GM23338 (cell line): ENCODE data around the gene STOX2. TPM values are rescaled to one million over a fixed set of nuclear protein-coding genes. Genes with fewer than 3 reads are reported as not detected.
A peak's percentile ranks its signal among the peaks of the same experiment; 100 is the strongest.

Experiments
- ATAC-seq: fragments of 200-7000 bp; cut with Tn5 transposase; 3 replicates; pipeline ENCODE4 v1.9.1; 2020
- DNase-seq: peaks from one replicate; pipeline ENCODE4 v3.0.0-alpha.2; 2015; ENCODE audit warnings: low spot score
- H2AFZ ChIP-seq: fragments of 200-600 bp; sonication (generic); 2 replicates; pipeline ENCODE4 v1.8.0; 2016; ENCODE audit warnings: antibody characterized with exemption, mild to moderate bottlenecking, moderate library complexity
- H3F3A ChIP-seq: fragments of 200-600 bp; sonication (generic); replicated peaks from 2 replicates; pipeline ENCODE4 v1.8.0; 2017; ENCODE audit warnings: antibody characterized with exemption, mixed run types, low read depth
- H3K27ac ChIP-seq: fragments of 200-600 bp; sonication (generic); 2 replicates; pipeline ENCODE4 v1.6.1; 2016; ENCODE audit warnings: low read depth
- H3K27me3 ChIP-seq: fragments of 200-600 bp; sonication (generic); 2 replicates; pipeline ENCODE4 v1.8.0; 2016; ENCODE audit warnings: mild to moderate bottlenecking, mixed run types, moderate library complexity; ENCODE audit not compliant: insufficient read depth
- H3K36me3 ChIP-seq: fragments of 200-600 bp; sonication (generic); 2 replicates; pipeline ENCODE4 v1.8.0; 2016; ENCODE audit warnings: mild to moderate bottlenecking; ENCODE audit not compliant: insufficient read depth
- H3K4me1 ChIP-seq: fragments of 200-600 bp; sonication (generic); 2 replicates; pipeline ENCODE4 v1.8.0; 2016; ENCODE audit warnings: mild to moderate bottlenecking, moderate library complexity; ENCODE audit not compliant: insufficient read depth
- H3K4me2 ChIP-seq: fragments of 200-600 bp; sonication (generic); 2 replicates; pipeline ENCODE4 v1.7.1; 2017; ENCODE audit warnings: mixed run types
- H3K4me3 ChIP-seq: fragments of 200-600 bp; sonication (generic); 2 replicates; pipeline ENCODE4 v1.6.1; 2016; ENCODE audit warnings: mixed run types
- H3K79me2 ChIP-seq: fragments of 200-600 bp; sonication (generic); replicated peaks from 2 replicates; pipeline ENCODE4 v1.8.0; 2017; ENCODE audit warnings: mild to moderate bottlenecking; ENCODE audit not compliant: insufficient read depth
- H3K9me2 ChIP-seq: fragments of 200-600 bp; sonication (generic); 2 replicates; pipeline ENCODE4 v1.8.0; 2017; ENCODE audit not compliant: insufficient read depth
- H4K20me1 ChIP-seq: fragments of 200-600 bp; sonication (generic); replicated peaks from 2 replicates; pipeline ENCODE4 v1.8.0; 2017; ENCODE audit warnings: mild to moderate bottlenecking; ENCODE audit not compliant: insufficient read depth
- H3K27ac Mint-ChIP-seq: 2 replicates; pipeline ENCODE4 v1.8.0; 2020; ENCODE audit warnings: inconsistent platforms, mild to moderate bottlenecking, moderate library complexity, mixed read lengths
- H3K27me3 Mint-ChIP-seq: 3 replicates; pipeline ENCODE4 v1.8.0; 2022; ENCODE audit warnings: low read depth, mild to moderate bottlenecking, moderate library complexity, mixed read lengths, inconsistent platforms; ENCODE audit not compliant: insufficient read depth, poor library complexity
- H3K36me3 Mint-ChIP-seq: 3 replicates; pipeline ENCODE4 v1.8.0; 2021; ENCODE audit warnings: low read depth, mild to moderate bottlenecking, inconsistent platforms, moderate library complexity, mixed read lengths
- H3K4me1 Mint-ChIP-seq: 3 replicates; pipeline ENCODE4 v1.8.0; 2020; ENCODE audit warnings: mild to moderate bottlenecking, inconsistent platforms, mixed read lengths
- H3K4me3 Mint-ChIP-seq: 3 replicates; pipeline ENCODE4 v1.8.0; 2021; ENCODE audit warnings: moderate library complexity, mild to moderate bottlenecking, inconsistent platforms, mixed read lengths
- H3K9me3 Mint-ChIP-seq: 3 replicates; pipeline ENCODE4 v1.8.0; 2020; ENCODE audit warnings: moderate library complexity, mild to moderate bottlenecking, inconsistent platforms, mixed read lengths
- CREB1 ChIP-seq: fragments of 250-450 bp; sonication (Bioruptor Pico); IDR thresholded peaks from 2 replicates; pipeline ENCODE4 v1.5.0; 2020; ENCODE audit warnings: low read depth, mild to moderate bottlenecking, moderate library complexity
- EZH2 ChIP-seq: fragments of 200-600 bp; sonication (generic); IDR thresholded peaks from one replicate; pipeline ENCODE4 v1.8.0; 2017; ENCODE audit warnings: antibody characterized with exemption, mild to moderate bottlenecking, low read depth; ENCODE audit not compliant: unreplicated experiment
- JUNB ChIP-seq: IDR thresholded peaks from one replicate; pipeline ENCODE4 v1.6.1; 2016; ENCODE audit warnings: antibody characterized with exemption; ENCODE audit not compliant: unreplicated experiment
- NANOG ChIP-seq: IDR thresholded peaks from 2 replicates; pipeline ENCODE4 v1.6.1; 2016; ENCODE audit warnings: antibody characterized with exemption, borderline replicate concordance
- POLR2AphosphoS5 ChIP-seq: IDR thresholded peaks from 2 replicates; pipeline ENCODE4 v1.6.1; 2016; ENCODE audit warnings: antibody characterized with exemption, low read depth
- STAT1 ChIP-seq: IDR thresholded peaks from one replicate; pipeline ENCODE4 v1.6.1; 2016; ENCODE audit warnings: antibody characterized with exemption; ENCODE audit not compliant: unreplicated experiment
- ZNF114 ChIP-seq: fragments of 250-450 bp; sonication (Bioruptor Pico); IDR thresholded peaks from 2 replicates; pipeline ENCODE4 v1.5.0; 2020; ENCODE audit warnings: mild to moderate bottlenecking, moderate library complexity
- ZNF331 ChIP-seq: fragments of 250-450 bp; sonication (Bioruptor Pico); IDR thresholded peaks from 2 replicates; pipeline ENCODE4 v1.5.0; 2020; ENCODE audit warnings: low read depth, mild to moderate bottlenecking, moderate library complexity
- polyA plus RNA-seq: library from polyadenylated mRNA; unstranded; fragments of >200 nt; fragmentation: Nextera tagmentation; extraction: Ambion mirVana; gene quantifications from 2 replicates; pipeline ENCODE4 v1.2.1, GENCODE V29; 2016
- total RNA-seq: library from RNA; depleted of rRNA; stranded (reverse); fragments of >200 nt; shearing (Covaris generic); gene quantifications from 2 replicates; pipeline ENCODE4 v1.2.3, GENCODE V29; 2014
- TF ChIP-seq, protein P1 (sequence below): IDR thresholded peaks from one replicate; pipeline ENCODE4 v1.6.1; 2018; ENCODE audit warnings: antibody characterized with exemption; ENCODE audit not compliant: unreplicated experiment
- TF ChIP-seq, protein P2 (sequence below): IDR thresholded peaks from 2 replicates; pipeline ENCODE4 v1.6.1; 2016; ENCODE audit warnings: antibody characterized with exemption
- TF ChIP-seq, protein P3 (sequence below), 2 experiments: fragments of 200-600 bp in 1 of 2; sonication (generic) in 1 of 2; conservative IDR thresholded peaks; 2 replicates each; pipeline versions ENCODE4 v1.5.1 to v1.6.1; 2016 to 2017; ENCODE audit warnings: antibody characterized with exemption in 2 of 2, low read depth in 2 of 2, mild to moderate bottlenecking in 2 of 2, moderate library complexity in 1 of 2

Gene STOX2
- total and polyA plus RNA-seq, 2 experiments from 2014 or later, result 19.8 to 20.6 TPM

DNA sequence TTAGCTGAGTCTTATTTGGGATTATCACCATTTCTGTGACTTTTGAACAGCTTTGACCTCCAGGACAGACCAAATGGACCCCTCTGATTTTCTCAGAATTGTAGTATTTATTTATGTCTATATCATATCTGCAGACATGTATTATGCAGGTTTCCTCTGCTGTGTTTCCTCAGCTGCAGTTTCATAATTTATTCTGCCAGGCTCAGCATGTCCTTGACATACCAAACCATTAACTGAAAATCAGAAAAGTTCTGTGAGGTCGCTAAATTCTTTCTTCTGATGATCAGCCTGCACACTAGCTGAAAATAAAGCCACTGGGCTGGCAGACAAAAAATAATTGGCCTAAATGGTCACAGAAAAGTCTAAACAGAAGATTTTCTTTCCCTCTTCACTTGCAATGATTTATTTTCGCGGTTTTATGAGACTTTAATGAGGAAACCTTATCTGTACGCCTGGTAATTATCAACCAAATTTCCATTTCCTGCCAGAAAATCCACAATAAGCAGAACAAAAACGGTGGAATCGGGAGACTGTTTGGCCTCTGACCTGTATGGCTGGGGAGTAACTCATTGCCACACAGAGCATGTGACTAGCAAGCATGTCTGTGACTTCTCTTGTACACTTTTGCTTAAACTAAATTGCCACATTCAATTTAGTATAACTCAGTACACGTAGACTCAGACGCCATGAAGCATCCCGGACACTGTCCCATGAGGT is 161.6 kb downstream of the STOX2 start (continued):
- TF ChIP-seq, protein P1, sequence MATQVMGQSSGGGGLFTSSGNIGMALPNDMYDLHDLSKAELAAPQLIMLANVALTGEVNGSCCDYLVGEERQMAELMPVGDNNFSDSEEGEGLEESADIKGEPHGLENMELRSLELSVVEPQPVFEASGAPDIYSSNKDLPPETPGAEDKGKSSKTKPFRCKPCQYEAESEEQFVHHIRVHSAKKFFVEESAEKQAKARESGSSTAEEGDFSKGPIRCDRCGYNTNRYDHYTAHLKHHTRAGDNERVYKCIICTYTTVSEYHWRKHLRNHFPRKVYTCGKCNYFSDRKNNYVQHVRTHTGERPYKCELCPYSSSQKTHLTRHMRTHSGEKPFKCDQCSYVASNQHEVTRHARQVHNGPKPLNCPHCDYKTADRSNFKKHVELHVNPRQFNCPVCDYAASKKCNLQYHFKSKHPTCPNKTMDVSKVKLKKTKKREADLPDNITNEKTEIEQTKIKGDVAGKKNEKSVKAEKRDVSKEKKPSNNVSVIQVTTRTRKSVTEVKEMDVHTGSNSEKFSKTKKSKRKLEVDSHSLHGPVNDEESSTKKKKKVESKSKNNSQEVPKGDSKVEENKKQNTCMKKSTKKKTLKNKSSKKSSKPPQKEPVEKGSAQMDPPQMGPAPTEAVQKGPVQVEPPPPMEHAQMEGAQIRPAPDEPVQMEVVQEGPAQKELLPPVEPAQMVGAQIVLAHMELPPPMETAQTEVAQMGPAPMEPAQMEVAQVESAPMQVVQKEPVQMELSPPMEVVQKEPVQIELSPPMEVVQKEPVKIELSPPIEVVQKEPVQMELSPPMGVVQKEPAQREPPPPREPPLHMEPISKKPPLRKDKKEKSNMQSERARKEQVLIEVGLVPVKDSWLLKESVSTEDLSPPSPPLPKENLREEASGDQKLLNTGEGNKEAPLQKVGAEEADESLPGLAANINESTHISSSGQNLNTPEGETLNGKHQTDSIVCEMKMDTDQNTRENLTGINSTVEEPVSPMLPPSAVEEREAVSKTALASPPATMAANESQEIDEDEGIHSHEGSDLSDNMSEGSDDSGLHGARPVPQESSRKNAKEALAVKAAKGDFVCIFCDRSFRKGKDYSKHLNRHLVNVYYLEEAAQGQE, result no peak
- TF ChIP-seq ZNF114 (no peak), EZH2 (no peak), NANOG (no peak), ZNF331 (CRISPR knock-in tag) (no peak), CREB1 (CRISPR knock-in tag) (no peak), POLR2AphosphoS5 (no peak), JUNB (no peak)
- TF ChIP-seq, protein P2, sequence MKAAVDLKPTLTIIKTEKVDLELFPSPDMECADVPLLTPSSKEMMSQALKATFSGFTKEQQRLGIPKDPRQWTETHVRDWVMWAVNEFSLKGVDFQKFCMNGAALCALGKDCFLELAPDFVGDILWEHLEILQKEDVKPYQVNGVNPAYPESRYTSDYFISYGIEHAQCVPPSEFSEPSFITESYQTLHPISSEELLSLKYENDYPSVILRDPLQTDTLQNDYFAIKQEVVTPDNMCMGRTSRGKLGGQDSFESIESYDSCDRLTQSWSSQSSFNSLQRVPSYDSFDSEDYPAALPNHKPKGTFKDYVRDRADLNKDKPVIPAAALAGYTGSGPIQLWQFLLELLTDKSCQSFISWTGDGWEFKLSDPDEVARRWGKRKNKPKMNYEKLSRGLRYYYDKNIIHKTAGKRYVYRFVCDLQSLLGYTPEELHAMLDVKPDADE, result no peak
- TF ChIP-seq, protein P3, sequence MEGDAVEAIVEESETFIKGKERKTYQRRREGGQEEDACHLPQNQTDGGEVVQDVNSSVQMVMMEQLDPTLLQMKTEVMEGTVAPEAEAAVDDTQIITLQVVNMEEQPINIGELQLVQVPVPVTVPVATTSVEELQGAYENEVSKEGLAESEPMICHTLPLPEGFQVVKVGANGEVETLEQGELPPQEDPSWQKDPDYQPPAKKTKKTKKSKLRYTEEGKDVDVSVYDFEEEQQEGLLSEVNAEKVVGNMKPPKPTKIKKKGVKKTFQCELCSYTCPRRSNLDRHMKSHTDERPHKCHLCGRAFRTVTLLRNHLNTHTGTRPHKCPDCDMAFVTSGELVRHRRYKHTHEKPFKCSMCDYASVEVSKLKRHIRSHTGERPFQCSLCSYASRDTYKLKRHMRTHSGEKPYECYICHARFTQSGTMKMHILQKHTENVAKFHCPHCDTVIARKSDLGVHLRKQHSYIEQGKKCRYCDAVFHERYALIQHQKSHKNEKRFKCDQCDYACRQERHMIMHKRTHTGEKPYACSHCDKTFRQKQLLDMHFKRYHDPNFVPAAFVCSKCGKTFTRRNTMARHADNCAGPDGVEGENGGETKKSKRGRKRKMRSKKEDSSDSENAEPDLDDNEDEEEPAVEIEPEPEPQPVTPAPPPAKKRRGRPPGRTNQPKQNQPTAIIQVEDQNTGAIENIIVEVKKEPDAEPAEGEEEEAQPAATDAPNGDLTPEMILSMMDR (conservative IDR thresholded peaks at IDR 0.05; ENCODE audit: low read depth in 2 of 2), result no peak

DNA sequence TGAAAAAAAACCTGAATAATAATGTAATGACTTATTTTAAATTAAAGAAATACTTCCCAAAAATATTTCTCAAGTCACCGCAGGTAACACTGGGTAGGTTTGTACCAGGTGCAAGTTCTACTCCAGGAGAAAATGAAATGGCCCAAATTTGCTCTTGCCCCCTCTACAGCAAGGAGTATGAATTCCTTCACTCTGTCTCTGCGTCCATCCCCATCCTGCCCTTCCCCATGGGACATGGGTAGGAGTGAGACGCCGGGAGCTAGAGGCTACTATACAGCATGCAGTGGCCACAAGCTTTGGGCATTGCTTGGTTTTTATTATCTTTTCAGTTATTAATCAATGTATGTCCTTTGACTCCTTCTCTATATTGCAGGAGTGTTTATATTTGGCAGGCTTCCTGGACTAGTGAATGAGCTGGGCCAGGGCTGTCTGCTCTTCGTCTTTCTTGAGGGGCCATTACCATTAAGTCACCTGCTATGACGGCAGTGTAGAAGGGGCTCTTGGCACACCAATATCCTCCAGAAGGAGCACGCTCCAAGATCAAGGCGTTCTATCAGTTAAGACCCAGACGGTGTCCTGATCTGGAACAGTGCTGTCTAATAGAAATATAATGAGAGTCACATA is 162.9 kb downstream of the STOX2 start:
- Histone ChIP-seq H3K36me3 (no peaks in the 10 kb centered on the region), H2AFZ (no peak overlapping the region), H3K27me3 (no peaks in the 10 kb centered on the region), H3K4me2 (no peak overlapping the region), H3K9me2 (no peaks in the 10 kb centered on the region), H4K20me1 (no peaks in the 10 kb centered on the region), H3K79me2 (no peaks in the 10 kb centered on the region), H3F3A (no peaks in the 10 kb centered on the region), H3K4me1 (no peaks in the 10 kb centered on the region), H3K4me3 (no peak overlapping the region), H3K27ac (no peak overlapping the region)
- TF ChIP-seq, protein P3 (conservative IDR thresholded peaks at IDR 0.05; ENCODE audit: low read depth in 2 of 2), result 0 out of 4 replicates have a peak, but pooled peaks of 1 of the 2 experiments have one; percentile 10
- no peak for TF ChIP-seq STAT1
- Mint-ChIP-seq H3K27ac (no peak overlapping the region), H3K4me3 (no peak overlapping the region), H3K9me3 (no peaks in the 10 kb centered on the region; the same call in 2 of the 3 replicates), H3K4me1 (no peaks in the 10 kb centered on the region), H3K27me3 (peaks cover 2% of the 10 kb centered on the region), H3K36me3 (no peaks in the 10 kb centered on the region)
- no peak for DNase-seq
- ATAC-seq, result peak; percentile 63
